Measurements from ENCODE around the gene CYBA.
A peak's percentile ranks its signal among the peaks of the same experiment; 100 is the strongest.

Gene CYBA

GRCh38 chr16:88645455-88645854 lies 5.4 kb downstream of the CYBA start:
- no peak for DNase-seq (ENCODE audit: low read depth)

GRCh38 chr16:88643644-88643932 lies 7.3 kb downstream of the CYBA start:
- DNase-seq (ENCODE audit: low read depth) = no peak

- DNase-seq (ENCODE audit: low read depth) = no peak
These were observed 7.8 kb downstream of the CYBA start for GRCh38 chr16:88642881-88643643.

GRCh38 chr16:88640498-88641247 lies 10.2 kb downstream of the CYBA start:
- DNase-seq (ENCODE audit: low read depth) = no peak

- no peak for DNase-seq (ENCODE audit: low read depth)
These were observed 10.8 kb downstream of the CYBA start for GRCh38 chr16:88640039-88640495.

GRCh38 chr16:88639231-88640038 lies 11.4 kb downstream of the CYBA start:
- no peak for DNase-seq (ENCODE audit: low read depth)

GRCh38 chr16:88638323-88639230 lies 12.3 kb downstream of the CYBA start, which contains the start of gene IL17C:
TSS of gene IL17C (plus strand) at chr16:88638572. CDS start at chr16:88638642, 70 bp downstream.
- no peak for DNase-seq (ENCODE audit: low read depth)

GRCh38 chr16:88636488-88637265 lies 14.2 kb downstream of the CYBA start:
- no peak for DNase-seq (ENCODE audit: low read depth)

- no peak for DNase-seq (ENCODE audit: low read depth)
These were observed 15.1 kb downstream of the CYBA start for GRCh38 chr16:88635671-88636319.

- no peak for DNase-seq (ENCODE audit: low read depth)
These were observed 15.7 kb downstream of the CYBA start for GRCh38 chr16:88634994-88635670.

- peak; percentile 46 for DNase-seq (ENCODE audit: low read depth)
These were observed 16.5 kb downstream of the CYBA start for GRCh38 chr16:88634141-88634993.

- peak; percentile 53 for DNase-seq (ENCODE audit: low read depth)
These were observed 17.1 kb downstream of the CYBA start for GRCh38 chr16:88633684-88634140.

- no peak for DNase-seq (ENCODE audit: low read depth)
These were observed 18.3 kb downstream of the CYBA start for GRCh38 chr16:88632587-88632930.

GRCh38 chr16:88631920-88632586 lies 18.8 kb downstream of the CYBA start:
- no peak for DNase-seq (ENCODE audit: low read depth)

GRCh38 chr16:88631384-88631783 lies 19.5 kb downstream of the CYBA start:
- no peak for DNase-seq (ENCODE audit: low read depth)

GRCh38 chr16:88630941-88631340 lies 19.9 kb downstream of the CYBA start:
- DNase-seq (ENCODE audit: low read depth) = no peak

GRCh38 chr16:88630433-88630832 lies 20.4 kb downstream of the CYBA start:
- DNase-seq (ENCODE audit: low read depth) = no peak

GRCh38 chr16:88629835-88630234 lies 21.0 kb downstream of the CYBA start:
- DNase-seq (ENCODE audit: low read depth) = no peak
